Activated naive CD8-positive, alpha-beta T cell treated with anti-CD3 and anti-CD28 coated beads for 36 hours (primary cell): ENCODE measurements around the gene CASQ1. TPM values are rescaled to one million over a fixed set of nuclear protein-coding genes. Genes with fewer than 3 reads are reported as not detected.

Source experiments
- DNase-seq: peaks from one replicate; pipeline ENCODE4 v3.0.0; 2021
- H3K27ac Mint-ChIP-seq: one replicate; pipeline ENCODE4 v1.8.0; 2022; ENCODE audit warnings: mild to moderate bottlenecking, moderate library complexity, mixed read lengths
- H3K27me3 Mint-ChIP-seq: one replicate; pipeline ENCODE4 v1.8.0; 2022; ENCODE audit warnings: mild to moderate bottlenecking, mixed read lengths
- H3K36me3 Mint-ChIP-seq: one replicate; pipeline ENCODE4 v1.8.0; 2021; ENCODE audit warnings: mild to moderate bottlenecking, mixed read lengths
- H3K4me1 Mint-ChIP-seq: one replicate; pipeline ENCODE4 v1.8.0; 2021; ENCODE audit warnings: mixed read lengths
- H3K4me3 Mint-ChIP-seq: one replicate; pipeline ENCODE4 v1.8.0; 2022; ENCODE audit warnings: mild to moderate bottlenecking, moderate library complexity, mixed read lengths
- H3K9me3 Mint-ChIP-seq: one replicate; pipeline ENCODE4 v1.8.0; 2022; ENCODE audit warnings: mixed read lengths
- total RNA-seq, 2 experiments: library from RNA; stranded (reverse); gene quantifications; one replicate each; pipeline ENCODE4 v1.2.3, GENCODE V29; 2021

The CASQ1 gene
- total RNA-seq, 2 experiments from 2014 or later = not detected

DNA sequence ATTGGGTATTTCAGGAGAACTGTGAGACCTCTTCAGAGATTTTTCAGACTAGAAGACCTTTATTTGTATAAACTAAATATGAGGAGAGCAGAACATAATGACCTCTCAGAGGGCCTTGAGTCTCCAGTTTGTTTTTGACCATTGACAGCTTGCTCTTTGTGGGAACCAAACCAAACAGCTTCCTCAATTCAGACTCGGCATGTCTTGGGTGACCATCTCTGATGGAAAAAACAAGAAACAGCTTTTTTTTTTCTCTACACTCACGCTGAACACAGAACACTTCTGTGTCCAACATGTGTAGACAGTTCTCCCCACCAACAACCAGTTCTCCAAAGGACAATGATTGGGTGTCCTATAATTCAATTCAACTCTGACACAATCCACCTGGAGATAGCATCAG, 27.4 kb upstream of the CASQ1 start:
- no peaks in the 10 kb centered on the region for H3K9me3 Mint-ChIP-seq
- H3K27me3 Mint-ChIP-seq = peaks cover 15% of the 10 kb centered on the region
- no peak overlapping the region for H3K27ac Mint-ChIP-seq
- H3K36me3 Mint-ChIP-seq = no peaks in the 10 kb centered on the region
- H3K4me1 Mint-ChIP-seq = peaks cover 13% of the 10 kb centered on the region
- no peak for DNase-seq
- no peak overlapping the region for H3K4me3 Mint-ChIP-seq

GRCh38 chr1:160163615-160164014, 26.8 kb upstream of the CASQ1 start:
- no peak for DNase-seq
- Mint-ChIP-seq H3K9me3 (no peaks in the 10 kb centered on the region), H3K4me1 (peaks cover 14% of the 10 kb centered on the region), H3K4me3 (no peak overlapping the region), H3K36me3 (no peaks in the 10 kb centered on the region), H3K27me3 (peaks cover 15% of the 10 kb centered on the region), H3K27ac (no peak overlapping the region)

DNA sequence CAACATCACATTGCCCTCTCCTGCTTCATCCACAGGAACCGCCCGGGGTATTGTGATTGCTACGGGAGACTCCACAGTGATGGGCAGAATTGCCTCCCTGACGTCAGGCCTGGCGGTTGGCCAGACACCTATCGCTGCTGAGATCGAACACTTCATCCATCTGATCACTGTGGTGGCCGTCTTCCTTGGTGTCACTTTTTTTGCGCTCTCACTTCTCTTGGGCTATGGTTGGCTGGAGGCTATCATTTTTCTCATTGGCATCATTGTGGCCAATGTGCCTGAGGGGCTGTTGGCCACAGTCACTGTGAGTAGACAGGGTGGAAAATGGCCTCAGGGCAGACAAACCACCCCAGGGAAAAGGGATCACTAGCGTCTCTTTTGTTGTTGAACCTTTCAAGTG, 26.3 kb upstream of the CASQ1 start:
- H3K4me1 Mint-ChIP-seq = peaks cover 16% of the 10 kb centered on the region
- no peak overlapping the region for H3K4me3 Mint-ChIP-seq
- no peak overlapping the region for H3K27ac Mint-ChIP-seq
- H3K9me3 Mint-ChIP-seq = no peaks in the 10 kb centered on the region
- no peaks in the 10 kb centered on the region for H3K36me3 Mint-ChIP-seq
- peaks cover 19% of the 10 kb centered on the region for H3K27me3 Mint-ChIP-seq
- DNase-seq = no peak

GRCh38 chr1:160166166-160166868, 24.1 kb upstream of the CASQ1 start:
- Mint-ChIP-seq H3K4me3 (no peak overlapping the region), H3K27ac (peak overlapping the region; percentile 1), H3K9me3 (no peaks in the 10 kb centered on the region), H3K36me3 (no peaks in the 10 kb centered on the region), H3K27me3 (peaks cover 23% of the 10 kb centered on the region), H3K4me1 (peaks cover 27% of the 10 kb centered on the region)
- no peak for DNase-seq

- no peak for DNase-seq
- Mint-ChIP-seq H3K9me3 (no peaks in the 10 kb centered on the region), H3K27me3 (peaks cover 27% of the 10 kb centered on the region), H3K27ac (no peak overlapping the region), H3K4me3 (no peak overlapping the region), H3K4me1 (peaks cover 27% of the 10 kb centered on the region), H3K36me3 (no peaks in the 10 kb centered on the region)
Observed at GRCh38 chr1:160167056-160167455, 23.3 kb upstream of the CASQ1 start.

- Mint-ChIP-seq H3K9me3 (no peaks in the 10 kb centered on the region), H3K36me3 (no peaks in the 10 kb centered on the region)
- peak; percentile 26 for DNase-seq
Observed at GRCh38 chr1:160167580-160167979, 22.8 kb upstream of the CASQ1 start.

GRCh38 chr1:160168016-160168415, 22.4 kb upstream of the CASQ1 start:
- Mint-ChIP-seq H3K27me3 (peaks cover 29% of the 10 kb centered on the region), H3K27ac (no peak overlapping the region), H3K36me3 (no peaks in the 10 kb centered on the region), H3K4me1 (peaks cover 27% of the 10 kb centered on the region), H3K9me3 (no peaks in the 10 kb centered on the region), H3K4me3 (no peak overlapping the region)
- no peak for DNase-seq

More at GRCh38 chr1:160167580-160167979, 22.8 kb upstream of the CASQ1 start:
- Mint-ChIP-seq H3K4me1 (peaks cover 27% of the 10 kb centered on the region), H3K27me3 (peaks cover 29% of the 10 kb centered on the region), H3K4me3 (no peak overlapping the region), H3K27ac (no peak overlapping the region)

GRCh38 chr1:160168609-160169369, 21.6 kb upstream of the CASQ1 start:
- DNase-seq = no peak
- Mint-ChIP-seq H3K4me1 (peaks cover 27% of the 10 kb centered on the region), H3K9me3 (no peaks in the 10 kb centered on the region), H3K27me3 (peaks cover 23% of the 10 kb centered on the region), H3K4me3 (no peak overlapping the region), H3K27ac (peak overlapping the region; percentile 46), H3K36me3 (no peaks in the 10 kb centered on the region)

GRCh38 chr1:160169553-160170399, 20.6 kb upstream of the CASQ1 start:
- Mint-ChIP-seq H3K4me1 (peaks cover 27% of the 10 kb centered on the region), H3K36me3 (no peaks in the 10 kb centered on the region), H3K27ac (peak overlapping the region; percentile 46), H3K9me3 (no peaks in the 10 kb centered on the region), H3K4me3 (peak overlapping the region; percentile 4), H3K27me3 (peaks cover 19% of the 10 kb centered on the region)
- DNase-seq = peak; percentile 64

DNA sequence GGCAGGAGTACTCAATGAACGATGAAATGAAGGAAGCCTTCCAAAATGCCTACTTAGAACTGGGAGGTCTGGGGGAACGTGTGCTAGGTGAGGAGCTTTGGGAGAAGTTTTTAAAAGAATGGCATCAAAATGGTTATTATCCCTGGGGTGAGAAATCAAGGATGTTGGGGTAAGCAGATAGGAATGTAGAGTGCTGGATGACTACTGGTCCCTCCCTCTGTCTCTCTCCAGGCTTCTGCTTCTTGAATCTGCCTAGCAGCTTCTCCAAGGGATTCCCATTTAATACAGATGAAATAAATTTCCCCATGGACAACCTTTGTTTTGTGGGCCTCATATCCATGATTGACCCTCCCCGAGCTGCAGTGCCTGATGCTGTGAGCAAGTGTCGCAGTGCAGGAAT, 19.0 kb upstream of the CASQ1 start:
- peaks cover 26% of the 10 kb centered on the region for H3K4me1 Mint-ChIP-seq
- H3K27ac Mint-ChIP-seq = no peak overlapping the region
- peaks cover 14% of the 10 kb centered on the region for H3K27me3 Mint-ChIP-seq
- no peaks in the 10 kb centered on the region for H3K9me3 Mint-ChIP-seq
- H3K4me3 Mint-ChIP-seq = no peak overlapping the region
- no peaks in the 10 kb centered on the region for H3K36me3 Mint-ChIP-seq
- DNase-seq = no peak

DNA sequence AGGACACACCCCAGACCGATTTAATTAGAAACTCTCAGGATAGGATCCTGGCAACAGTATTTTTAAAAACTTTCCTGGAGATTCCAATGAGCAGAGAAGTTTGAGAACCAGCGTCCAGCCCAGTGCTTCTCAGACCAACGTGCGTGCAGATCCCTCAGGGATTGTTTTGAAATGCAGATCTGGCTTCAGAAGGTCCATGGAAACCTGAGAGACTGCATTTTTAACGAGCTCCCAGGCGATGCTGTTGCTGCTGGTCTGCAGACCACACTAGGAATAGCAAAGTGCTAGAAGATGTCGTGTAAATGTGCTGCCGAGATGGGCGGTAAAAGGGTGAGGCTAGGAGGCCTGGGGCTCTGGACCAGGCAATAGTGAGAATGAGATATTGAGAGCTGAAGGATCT, 18.4 kb upstream of the CASQ1 start:
- H3K27ac Mint-ChIP-seq = no peak overlapping the region
- H3K4me1 Mint-ChIP-seq = peaks cover 22% of the 10 kb centered on the region
- no peak for DNase-seq
- H3K9me3 Mint-ChIP-seq = no peaks in the 10 kb centered on the region
- H3K36me3 Mint-ChIP-seq = no peaks in the 10 kb centered on the region
- H3K4me3 Mint-ChIP-seq = no peak overlapping the region
- peaks cover 14% of the 10 kb centered on the region for H3K27me3 Mint-ChIP-seq

- no peak overlapping the region for H3K27ac Mint-ChIP-seq
- H3K36me3 Mint-ChIP-seq = no peaks in the 10 kb centered on the region
- peaks cover 5% of the 10 kb centered on the region for H3K27me3 Mint-ChIP-seq
- DNase-seq = no peak
- no peaks in the 10 kb centered on the region for H3K9me3 Mint-ChIP-seq
- H3K4me1 Mint-ChIP-seq = no peaks in the 10 kb centered on the region
- no peak overlapping the region for H3K4me3 Mint-ChIP-seq
Observed at GRCh38 chr1:160177231-160177630, 13.1 kb upstream of the CASQ1 start.

- Mint-ChIP-seq H3K27me3 (peaks cover 4% of the 10 kb centered on the region), H3K9me3 (no peaks in the 10 kb centered on the region), H3K27ac (no peak overlapping the region), H3K4me3 (no peak overlapping the region), H3K4me1 (no peaks in the 10 kb centered on the region), H3K36me3 (no peaks in the 10 kb centered on the region)
- DNase-seq = no peak
Observed at GRCh38 chr1:160177667-160178066, 12.7 kb upstream of the CASQ1 start.

GRCh38 chr1:160178731-160179130, 11.6 kb upstream of the CASQ1 start:
- Mint-ChIP-seq H3K27me3 (peaks cover 4% of the 10 kb centered on the region), H3K27ac (no peak overlapping the region), H3K9me3 (no peaks in the 10 kb centered on the region), H3K4me3 (no peak overlapping the region), H3K36me3 (no peaks in the 10 kb centered on the region), H3K4me1 (no peaks in the 10 kb centered on the region)
- no peak for DNase-seq

- Mint-ChIP-seq H3K36me3 (no peaks in the 10 kb centered on the region), H3K27ac (no peak overlapping the region), H3K27me3 (peaks cover 4% of the 10 kb centered on the region), H3K4me3 (no peak overlapping the region), H3K4me1 (no peaks in the 10 kb centered on the region), H3K9me3 (no peaks in the 10 kb centered on the region)
- DNase-seq = no peak
Observed at GRCh38 chr1:160179336-160179735, 11.0 kb upstream of the CASQ1 start.
